Liver (tissue), 9 donors: ENCODE data around the gene TRMT2A. TPM values are rescaled to one million over a fixed set of nuclear protein-coding genes. Genes with fewer than 3 reads are reported as not detected.

Experiments
- DNase-seq: peaks from one replicate; pipeline ENCODE4 v3.0.0-alpha.2; 2017; ENCODE audit warnings: low spot score
- H3K27ac ChIP-seq, 2 donors: one replicate each; pipeline ENCODE4 v1.7.0; 2013; ENCODE audit warnings: inconsistent platforms in 2 of 2, low read length in 2 of 2, control low read depth in 1 of 2, low read depth in 1 of 2, mild to moderate bottlenecking in 1 of 2
- H3K27me3 ChIP-seq, 4 donors: one replicate each; pipeline versions ENCODE4 v1.6.1 to v1.7.0; 2013; ENCODE audit warnings: low read length in 3 of 4, inconsistent platforms in 1 of 4, mild to moderate bottlenecking in 1 of 4, moderate library complexity in 1 of 4; ENCODE audit not compliant: control insufficient read depth in 4 of 4, insufficient read depth in 4 of 4
- H3K36me3 ChIP-seq, 4 donors: one replicate each; pipeline versions ENCODE4 v1.6.1 to v1.7.0; 2013; ENCODE audit warnings: low read length in 3 of 4, mild to moderate bottlenecking in 3 of 4, low read depth in 1 of 4, moderate library complexity in 1 of 4; ENCODE audit not compliant: control insufficient read depth in 4 of 4, insufficient read depth in 3 of 4
- H3K4me1 ChIP-seq, 4 donors: one replicate each; pipeline versions ENCODE4 v1.6.1 to v1.7.0; 2013; ENCODE audit warnings: low read length in 3 of 4, mild to moderate bottlenecking in 3 of 4, moderate library complexity in 1 of 4; ENCODE audit not compliant: control insufficient read depth in 4 of 4, insufficient read depth in 4 of 4
- H3K4me3 ChIP-seq, 3 donors: one replicate each; pipeline versions ENCODE4 v1.6.1 to v1.7.0; 2013; ENCODE audit warnings: low read length in 3 of 3, control low read depth in 1 of 3, low read depth in 1 of 3, mild to moderate bottlenecking in 1 of 3
- H3K9ac ChIP-seq, 2 donors: one replicate each; pipeline ENCODE4 v1.7.0; 2013; ENCODE audit warnings: low read length in 2 of 2, mild to moderate bottlenecking in 2 of 2, moderate library complexity in 2 of 2, control low read depth in 1 of 2, low read depth in 1 of 2
- H3K9me3 ChIP-seq, 4 donors: one replicate each; pipeline versions ENCODE4 v1.6.1 to v1.7.0; 2013; ENCODE audit warnings: low read length in 3 of 4; ENCODE audit not compliant: control insufficient read depth in 4 of 4
- CTCF ChIP-seq: fragments of 150-350 bp; IDR thresholded peaks from 2 replicates; pipeline ENCODE4 v1.5.1; 2017; ENCODE audit warnings: improper control_type of control experiment, low read depth, low read length; ENCODE audit not compliant: missing input control
- FOXA1 ChIP-seq: IDR thresholded peaks from 2 replicates; pipeline ENCODE4 v1.6.1; 2016; ENCODE audit warnings: antibody characterized with exemption
- HNF4A ChIP-seq, 2 donors: conservative IDR thresholded peaks; 2 replicates each; pipeline ENCODE4 v1.6.1; 2016; ENCODE audit warnings: antibody characterized with exemption in 2 of 2, mild to moderate bottlenecking in 2 of 2
- JUND ChIP-seq, 2 donors: IDR thresholded peaks; 2 replicates each; pipeline ENCODE4 v1.6.1; 2016; ENCODE audit warnings: antibody characterized with exemption in 2 of 2
- RXRA ChIP-seq, 2 donors: IDR thresholded peaks; 2 replicates each; pipeline ENCODE4 v1.6.1; 2017 to 2018; ENCODE audit warnings: antibody characterized with exemption in 2 of 2, mild to moderate bottlenecking in 1 of 2
- TAF1 ChIP-seq: conservative IDR thresholded peaks from 2 replicates; pipeline ENCODE4 v1.6.1; 2016; ENCODE audit warnings: antibody characterized with exemption, mild to moderate bottlenecking
- YY1 ChIP-seq: IDR thresholded peaks from 2 replicates; pipeline ENCODE4 v1.6.1; 2016; ENCODE audit warnings: antibody characterized with exemption, mild to moderate bottlenecking
- WGBS: extraction: QIAGEN DNeasy Blood & Tissue Kit; methylation state at CpG from one replicate; pipeline ENCODE4 v1.1.7; 2013; 5-methylcytosine and 5-hydroxymethylcytosine counted together
- polyA plus RNA-seq, 2 donors: library from polyadenylated mRNA; stranded (reverse) in 1 of 2; unstranded in 1 of 2; fragments of 200-250 nt in 1 of 2; fragments of >200 nt in 1 of 2; fragmentation: Nextera tagmentation in 1 of 2; extraction: Ambion mirVana in 1 of 2; gene quantifications; one replicate each; pipeline versions ENCODE4 v1.2.1 to v1.2.3, GENCODE V29; 2013 to 2015
- total RNA-seq, 2 donors: library from RNA; depleted of rRNA; stranded (reverse); fragments of >200 nt; gene quantifications; one replicate each; pipeline ENCODE4 v1.2.3, GENCODE V29; 2014
- TF ChIP-seq, protein P1 (sequence below): IDR thresholded peaks from 2 replicates; pipeline ENCODE4 v1.6.1; 2016; ENCODE audit warnings: antibody characterized with exemption, mild to moderate bottlenecking
- TF ChIP-seq, protein P2 (sequence below): IDR thresholded peaks from 2 replicates; pipeline ENCODE4 v1.6.1; 2016; ENCODE audit warnings: antibody characterized with exemption
- TF ChIP-seq, protein P3 (sequence below): IDR thresholded peaks from 2 replicates; pipeline ENCODE4 v1.6.1; 2016; ENCODE audit warnings: antibody characterized with exemption
- donor health status: healthy.
- donor health status: healthy.
- donor health status: healthy.
- donor health status: healthy.
- donor health status: healthy.

The TRMT2A gene
- total and polyA plus RNA-seq, 4 donors: 19.9 to 32.9 (median 25.2) TPM

- TF ChIP-seq, protein P1, sequence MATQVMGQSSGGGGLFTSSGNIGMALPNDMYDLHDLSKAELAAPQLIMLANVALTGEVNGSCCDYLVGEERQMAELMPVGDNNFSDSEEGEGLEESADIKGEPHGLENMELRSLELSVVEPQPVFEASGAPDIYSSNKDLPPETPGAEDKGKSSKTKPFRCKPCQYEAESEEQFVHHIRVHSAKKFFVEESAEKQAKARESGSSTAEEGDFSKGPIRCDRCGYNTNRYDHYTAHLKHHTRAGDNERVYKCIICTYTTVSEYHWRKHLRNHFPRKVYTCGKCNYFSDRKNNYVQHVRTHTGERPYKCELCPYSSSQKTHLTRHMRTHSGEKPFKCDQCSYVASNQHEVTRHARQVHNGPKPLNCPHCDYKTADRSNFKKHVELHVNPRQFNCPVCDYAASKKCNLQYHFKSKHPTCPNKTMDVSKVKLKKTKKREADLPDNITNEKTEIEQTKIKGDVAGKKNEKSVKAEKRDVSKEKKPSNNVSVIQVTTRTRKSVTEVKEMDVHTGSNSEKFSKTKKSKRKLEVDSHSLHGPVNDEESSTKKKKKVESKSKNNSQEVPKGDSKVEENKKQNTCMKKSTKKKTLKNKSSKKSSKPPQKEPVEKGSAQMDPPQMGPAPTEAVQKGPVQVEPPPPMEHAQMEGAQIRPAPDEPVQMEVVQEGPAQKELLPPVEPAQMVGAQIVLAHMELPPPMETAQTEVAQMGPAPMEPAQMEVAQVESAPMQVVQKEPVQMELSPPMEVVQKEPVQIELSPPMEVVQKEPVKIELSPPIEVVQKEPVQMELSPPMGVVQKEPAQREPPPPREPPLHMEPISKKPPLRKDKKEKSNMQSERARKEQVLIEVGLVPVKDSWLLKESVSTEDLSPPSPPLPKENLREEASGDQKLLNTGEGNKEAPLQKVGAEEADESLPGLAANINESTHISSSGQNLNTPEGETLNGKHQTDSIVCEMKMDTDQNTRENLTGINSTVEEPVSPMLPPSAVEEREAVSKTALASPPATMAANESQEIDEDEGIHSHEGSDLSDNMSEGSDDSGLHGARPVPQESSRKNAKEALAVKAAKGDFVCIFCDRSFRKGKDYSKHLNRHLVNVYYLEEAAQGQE: no peak
- TF ChIP-seq JUND (IDR thresholded peaks at IDR 0.05) (no peak), HNF4A (conservative IDR thresholded peaks at IDR 0.05) (no peak)
Measured at GRCh38 chr22:20148414-20148813, 31.4 kb upstream of the TRMT2A start (continued).

GRCh38 chr22:20147237-20147988 lies 30.4 kb upstream of the TRMT2A start:
- H3K36me3 ChIP-seq: peaks cover 0 to 5% (median 0%) of the 10 kb centered on the region in 4 donors
- H3K4me3 ChIP-seq: no peak overlapping the region
- no peak for TF ChIP-seq TAF1
- no peak for TF ChIP-seq CTCF
- TF ChIP-seq, protein P2, sequence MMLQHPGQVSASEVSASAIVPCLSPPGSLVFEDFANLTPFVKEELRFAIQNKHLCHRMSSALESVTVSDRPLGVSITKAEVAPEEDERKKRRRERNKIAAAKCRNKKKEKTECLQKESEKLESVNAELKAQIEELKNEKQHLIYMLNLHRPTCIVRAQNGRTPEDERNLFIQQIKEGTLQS: no peak
- TF ChIP-seq HNF4A (conservative IDR thresholded peaks at IDR 0.05): no peak
- TF ChIP-seq, protein P1: no peak
- no peak for TF ChIP-seq FOXA1
- TF ChIP-seq, protein P3, sequence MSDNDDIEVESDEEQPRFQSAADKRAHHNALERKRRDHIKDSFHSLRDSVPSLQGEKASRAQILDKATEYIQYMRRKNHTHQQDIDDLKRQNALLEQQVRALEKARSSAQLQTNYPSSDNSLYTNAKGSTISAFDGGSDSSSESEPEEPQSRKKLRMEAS: no peak
- TF ChIP-seq YY1: no peak
- no peak for TF ChIP-seq RXRA (IDR thresholded peaks at IDR 0.05)
- no peaks in the 10 kb centered on the region for H3K4me1 ChIP-seq
- WGBS: 79% methylated on average over 14 of the region's 14 CpGs
- no peaks in the 10 kb centered on the region for H3K27me3 ChIP-seq
- no peak overlapping the region for H3K9ac ChIP-seq
- H3K27ac ChIP-seq: no peak overlapping the region
- DNase-seq: no peak
- no peaks in the 10 kb centered on the region for H3K9me3 ChIP-seq
